HEK293T (cell line): ENCODE data around the gene LAMTOR4.

Experiments used
- ARNT ChIP-seq: fragments of 450-650 bp; IDR thresholded peaks from 2 replicates; pipeline ENCODE4 v1.6.1; 2017; ENCODE audit warnings: mild to moderate bottlenecking
- CTBP1 ChIP-seq: fragments of 450-650 bp; IDR thresholded peaks from 2 replicates; pipeline ENCODE4 v1.6.1; 2016; ENCODE audit warnings: borderline replicate concordance
- FOXA1 ChIP-seq: fragments of 450-650 bp; IDR thresholded peaks from 2 replicates; pipeline ENCODE4 v1.6.1; 2016; ENCODE audit warnings: mild to moderate bottlenecking
- FOXM1 ChIP-seq: fragments of 450-650 bp; IDR thresholded peaks from 2 replicates; pipeline ENCODE4 v1.6.1; 2017; ENCODE audit warnings: mild to moderate bottlenecking, borderline replicate concordance
- NFRKB ChIP-seq: fragments of 450-650 bp; IDR thresholded peaks from 2 replicates; pipeline ENCODE4 v1.6.1; 2016; ENCODE audit warnings: mild to moderate bottlenecking, moderate library complexity
- SP1 ChIP-seq: fragments of 450-650 bp; IDR thresholded peaks from 2 replicates; pipeline ENCODE4 v1.6.1; 2017
- SUZ12 ChIP-seq: fragments of 450-650 bp; IDR thresholded peaks from 2 replicates; pipeline ENCODE4 v1.6.1; 2016; ENCODE audit warnings: mild to moderate bottlenecking

- TF ChIP-seq FOXM1 = no peak
- no peak for TF ChIP-seq SUZ12
- no peak for TF ChIP-seq FOXA1
- TF ChIP-seq CTBP1 = no peak
- no peak for TF ChIP-seq NFRKB
- TF ChIP-seq ARNT = no peak
- no peak for TF ChIP-seq SP1
Measured at GRCh38 chr7:100120733-100121036, 28.0 kb upstream of the LAMTOR4 start.
